ENCODE data around the gene POC1A.

Gene POC1A

GRCh38 chr3:52150357-52150756, 3.9 kb downstream of the POC1A start:
- no peak for DNase-seq

- DNase-seq, result no peak
These were observed 4.5 kb downstream of the POC1A start for GRCh38 chr3:52149726-52150125.

GRCh38 chr3:52149021-52149420, 5.2 kb downstream of the POC1A start:
- no peak for DNase-seq

GRCh38 chr3:52147804-52148203, 6.4 kb downstream of the POC1A start:
- DNase-seq, result no peak

GRCh38 chr3:52146811-52147210, 7.4 kb downstream of the POC1A start:
- no peak for DNase-seq

- no peak for DNase-seq
These were observed 8.0 kb downstream of the POC1A start for GRCh38 chr3:52146189-52146588.

GRCh38 chr3:52145736-52146110, 8.5 kb downstream of the POC1A start:
- DNase-seq, result no peak

GRCh38 chr3:52144796-52145735, 9.2 kb downstream of the POC1A start:
- DNase-seq, result no peak

- peak; percentile 72 to 83 for DNase-seq
These were observed 10.0 kb downstream of the POC1A start for GRCh38 chr3:52144034-52144795.

GRCh38 chr3:52143616-52144015, 10.6 kb downstream of the POC1A start:
- DNase-seq, result no peak

- no peak for DNase-seq
These were observed 11.1 kb downstream of the POC1A start for GRCh38 chr3:52143156-52143555.

- DNase-seq, result no peak
These were observed 12.5 kb downstream of the POC1A start for GRCh38 chr3:52141751-52142150.

GRCh38 chr3:52140769-52141168, 13.5 kb downstream of the POC1A start:
- no peak for DNase-seq

GRCh38 chr3:52140000-52140399, 14.2 kb downstream of the POC1A start:
- DNase-seq, result no peak

- DNase-seq, result no peak
These were observed 16.9 kb downstream of the POC1A start for GRCh38 chr3:52137311-52137710.

GRCh38 chr3:52136513-52136912, 17.7 kb downstream of the POC1A start:
- DNase-seq, result no peak

- no peak for DNase-seq
These were observed 18.9 kb downstream of the POC1A start for GRCh38 chr3:52135332-52135731.

GRCh38 chr3:52134761-52135160, 19.5 kb downstream of the POC1A start:
- DNase-seq, result no peak

- no peak for DNase-seq
These were observed 21.3 kb downstream of the POC1A start for GRCh38 chr3:52132930-52133329.

GRCh38 chr3:52132041-52132440, 22.2 kb downstream of the POC1A start:
- peak; percentile 43 to 66 for DNase-seq

GRCh38 chr3:52130966-52131622, 23.1 kb downstream of the POC1A start:
- DNase-seq, result peak in 1 of 2 donors; percentile 68

GRCh38 chr3:52128118-52128683, 26.0 kb downstream of the POC1A start:
- DNase-seq, result no peak

- no peak for DNase-seq
These were observed 27.7 kb downstream of the POC1A start for GRCh38 chr3:52126500-52126899.
